Breast epithelium (tissue), 3 donors: ENCODE measurements around the gene C16orf82.

ENCODE experiments used
- POLR2A ChIP-seq: fragments of 450-650 bp; IDR thresholded peaks from one replicate; pipeline ENCODE4 v1.6.1; 2016; ENCODE audit warnings: antibody characterized with exemption, mild to moderate bottlenecking, moderate library complexity
- POLR2AphosphoS5 ChIP-seq, 3 donors: sonication (generic); formaldehyde crosslinking; IDR thresholded peaks; one replicate each; pipeline ENCODE4 v1.6.1; 2017; ENCODE audit warnings: antibody characterized with exemption in 3 of 3
- TF ChIP-seq, protein P1 (sequence below), 3 donors: fragments of 450-650 bp; IDR thresholded peaks; one replicate each; pipeline ENCODE4 v1.5.1; 2016 to 2017; ENCODE audit warnings: antibody characterized with exemption in 3 of 3, mild to moderate bottlenecking in 3 of 3, moderate library complexity in 3 of 3

DNA sequence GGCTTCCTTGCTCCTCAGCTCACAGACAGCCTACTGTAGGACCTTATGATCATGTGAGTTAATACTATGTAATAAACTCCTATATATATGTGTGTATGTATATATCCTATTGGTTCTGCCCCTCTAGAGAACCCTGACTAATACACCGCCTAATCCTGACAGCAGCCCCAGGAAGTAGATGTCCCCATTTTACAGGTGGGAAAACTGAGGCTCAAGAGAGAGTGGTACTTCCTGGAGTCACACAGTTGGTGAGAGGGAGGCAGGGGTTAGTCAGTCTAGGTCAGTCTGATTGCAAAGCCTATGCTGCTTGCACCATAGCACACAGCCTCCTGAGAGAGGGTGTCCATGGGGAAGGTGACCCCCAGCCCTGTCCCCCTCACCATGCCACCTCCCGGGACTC lies 42.7 kb upstream of the C16orf82 start:
- TF ChIP-seq POLR2A (no peak), POLR2AphosphoS5 (IDR thresholded peaks at IDR 0.05) (no peak)
- TF ChIP-seq, protein P1, sequence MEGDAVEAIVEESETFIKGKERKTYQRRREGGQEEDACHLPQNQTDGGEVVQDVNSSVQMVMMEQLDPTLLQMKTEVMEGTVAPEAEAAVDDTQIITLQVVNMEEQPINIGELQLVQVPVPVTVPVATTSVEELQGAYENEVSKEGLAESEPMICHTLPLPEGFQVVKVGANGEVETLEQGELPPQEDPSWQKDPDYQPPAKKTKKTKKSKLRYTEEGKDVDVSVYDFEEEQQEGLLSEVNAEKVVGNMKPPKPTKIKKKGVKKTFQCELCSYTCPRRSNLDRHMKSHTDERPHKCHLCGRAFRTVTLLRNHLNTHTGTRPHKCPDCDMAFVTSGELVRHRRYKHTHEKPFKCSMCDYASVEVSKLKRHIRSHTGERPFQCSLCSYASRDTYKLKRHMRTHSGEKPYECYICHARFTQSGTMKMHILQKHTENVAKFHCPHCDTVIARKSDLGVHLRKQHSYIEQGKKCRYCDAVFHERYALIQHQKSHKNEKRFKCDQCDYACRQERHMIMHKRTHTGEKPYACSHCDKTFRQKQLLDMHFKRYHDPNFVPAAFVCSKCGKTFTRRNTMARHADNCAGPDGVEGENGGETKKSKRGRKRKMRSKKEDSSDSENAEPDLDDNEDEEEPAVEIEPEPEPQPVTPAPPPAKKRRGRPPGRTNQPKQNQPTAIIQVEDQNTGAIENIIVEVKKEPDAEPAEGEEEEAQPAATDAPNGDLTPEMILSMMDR (IDR thresholded peaks at IDR 0.05): no peak
